Fibroblast of lung (primary cell): ENCODE measurements around the gene S100A1. TPM values are rescaled to one million over a fixed set of nuclear protein-coding genes. Genes with fewer than 3 reads are reported as not detected.

Experiments used
- DNase-seq, 2 donors: peaks; one replicate each; pipeline versions ENCODE4 v3.0.0 to v3.0.0-alpha.2; 2010; ENCODE audit warnings: low read depth in 2 of 2
- H2AFZ ChIP-seq: 2 replicates; pipeline ENCODE4 v1.5.1; 2012; ENCODE audit warnings: low read length, control low read depth, inconsistent platforms
- H3K27ac ChIP-seq: 2 replicates; pipeline ENCODE4 v1.5.1; 2011; ENCODE audit warnings: low read length, control low read depth; ENCODE audit not compliant: insufficient read depth
- H3K27me3 ChIP-seq: 2 replicates; pipeline ENCODE4 v1.5.1; 2011; ENCODE audit warnings: mild to moderate bottlenecking, low read length; ENCODE audit not compliant: control insufficient read depth, insufficient read depth
- H3K36me3 ChIP-seq: 2 replicates; pipeline ENCODE4 v1.5.1; 2011; ENCODE audit warnings: low read length; ENCODE audit not compliant: control insufficient read depth, insufficient read depth
- H3K4me1 ChIP-seq: 2 replicates; pipeline ENCODE4 v1.5.1; 2011; ENCODE audit warnings: low read length; ENCODE audit not compliant: control insufficient read depth, insufficient read depth; ENCODE audit errors: extremely low read depth
- H3K4me2 ChIP-seq: 2 replicates; pipeline ENCODE4 v1.5.1; 2011; ENCODE audit warnings: low read length, control low read depth; ENCODE audit not compliant: insufficient read depth; ENCODE audit errors: extremely low read depth
- H3K4me3 ChIP-seq, 4 experiments: fragments of 200-600 bp in 1 of 4; sonication (generic) in 1 of 4; replicated peaks in 1 of 4; 2 replicates each; pipeline ENCODE4 v1.5.1; 2011 to 2016; ENCODE audit warnings: low read length in 4 of 4, low read depth in 3 of 4, mild to moderate bottlenecking in 3 of 4, control low read depth in 2 of 4, inconsistent platforms in 1 of 4, mixed read lengths in 1 of 4; ENCODE audit not compliant: insufficient read depth in 1 of 4; ENCODE audit errors: control extremely low read depth in 1 of 4
- H3K79me2 ChIP-seq: 2 replicates; pipeline ENCODE4 v1.5.1; 2012; ENCODE audit warnings: mild to moderate bottlenecking, low read length, inconsistent platforms; ENCODE audit not compliant: control insufficient read depth, insufficient read depth
- H3K9ac ChIP-seq: 2 replicates; pipeline ENCODE4 v1.5.1; 2011; ENCODE audit warnings: mild to moderate bottlenecking, low read length, control low read depth; ENCODE audit not compliant: insufficient read depth
- H3K9me3 ChIP-seq: 2 replicates; pipeline ENCODE4 v1.5.1; 2012; ENCODE audit warnings: low read depth, low read length; ENCODE audit not compliant: control insufficient read depth, insufficient read depth
- H4K20me1 ChIP-seq: 2 replicates; pipeline ENCODE4 v1.5.1; 2011; ENCODE audit warnings: low read length; ENCODE audit not compliant: control insufficient read depth, insufficient read depth; ENCODE audit errors: extremely low read depth
- EZH2 ChIP-seq: IDR thresholded peaks from 2 replicates; pipeline ENCODE4 v1.5.1; 2012; ENCODE audit warnings: low read length, control low read depth, mild to moderate bottlenecking; ENCODE audit errors: missing control alignments
- polyA plus RNA-seq, 2 donors: library from polyadenylated mRNA; depleted of rRNA in 1 of 2; stranded (reverse) in 1 of 2; unstranded in 1 of 2; fragments of >200 nt; gene quantifications; 2 replicates each; pipeline ENCODE4 v1.2.1, GENCODE V29; 2011 to 2012; ENCODE audit warnings: missing spikeins in 1 of 2
- total RNA-seq: library from RNA; depleted of rRNA; stranded (reverse); fragments of >200 nt; gene quantifications from 2 replicates; pipeline ENCODE4 v1.2.1, GENCODE V29; 2014
- TF ChIP-seq, protein P1 (sequence below), 2 donors: IDR thresholded peaks in 1 of 2; conservative IDR thresholded peaks in 1 of 2; 1 replicate in 1 of 2; 2 replicates in 1 of 2; pipeline ENCODE4 v1.5.1; 2011 to 2012; ENCODE audit warnings: low read length in 2 of 2, control low read depth in 1 of 2, inconsistent platforms in 1 of 2, low read depth in 1 of 2, mild to moderate bottlenecking in 1 of 2

Gene S100A1
- total and polyA plus RNA-seq, 2 donors (not counting 1 experiment from before 2014, with no cell fraction given) = 0.17 to 9.7 TPM

GRCh38 chr1:153607381-153607780 is 20.9 kb upstream of the S100A1 start:
- Histone ChIP-seq H3K79me2 (peaks cover 51% of the 10 kb centered on the region), H3K4me3 (no peak overlapping the region), H3K4me1 (peaks cover 18% of the 10 kb centered on the region), H3K4me2 (no peak overlapping the region), H3K9ac (no peak overlapping the region), H3K9me3 (no peaks in the 10 kb centered on the region), H3K36me3 (peaks cover 15% of the 10 kb centered on the region), H3K27ac (peak overlapping the region; percentile 94), H2AFZ (no peak overlapping the region), H4K20me1 (no peaks in the 10 kb centered on the region), H3K27me3 (no peaks in the 10 kb centered on the region)
- DNase-seq = no peak
- no peak for TF ChIP-seq EZH2
- TF ChIP-seq, protein P1, sequence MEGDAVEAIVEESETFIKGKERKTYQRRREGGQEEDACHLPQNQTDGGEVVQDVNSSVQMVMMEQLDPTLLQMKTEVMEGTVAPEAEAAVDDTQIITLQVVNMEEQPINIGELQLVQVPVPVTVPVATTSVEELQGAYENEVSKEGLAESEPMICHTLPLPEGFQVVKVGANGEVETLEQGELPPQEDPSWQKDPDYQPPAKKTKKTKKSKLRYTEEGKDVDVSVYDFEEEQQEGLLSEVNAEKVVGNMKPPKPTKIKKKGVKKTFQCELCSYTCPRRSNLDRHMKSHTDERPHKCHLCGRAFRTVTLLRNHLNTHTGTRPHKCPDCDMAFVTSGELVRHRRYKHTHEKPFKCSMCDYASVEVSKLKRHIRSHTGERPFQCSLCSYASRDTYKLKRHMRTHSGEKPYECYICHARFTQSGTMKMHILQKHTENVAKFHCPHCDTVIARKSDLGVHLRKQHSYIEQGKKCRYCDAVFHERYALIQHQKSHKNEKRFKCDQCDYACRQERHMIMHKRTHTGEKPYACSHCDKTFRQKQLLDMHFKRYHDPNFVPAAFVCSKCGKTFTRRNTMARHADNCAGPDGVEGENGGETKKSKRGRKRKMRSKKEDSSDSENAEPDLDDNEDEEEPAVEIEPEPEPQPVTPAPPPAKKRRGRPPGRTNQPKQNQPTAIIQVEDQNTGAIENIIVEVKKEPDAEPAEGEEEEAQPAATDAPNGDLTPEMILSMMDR (conservative IDR thresholded peaks at IDR 0.05 in 1 of 2, IDR thresholded peaks at IDR 0.05 in 1 of 2; ENCODE audit: low read depth in 1 of 2, low read length in 2 of 2) = no peak

DNA sequence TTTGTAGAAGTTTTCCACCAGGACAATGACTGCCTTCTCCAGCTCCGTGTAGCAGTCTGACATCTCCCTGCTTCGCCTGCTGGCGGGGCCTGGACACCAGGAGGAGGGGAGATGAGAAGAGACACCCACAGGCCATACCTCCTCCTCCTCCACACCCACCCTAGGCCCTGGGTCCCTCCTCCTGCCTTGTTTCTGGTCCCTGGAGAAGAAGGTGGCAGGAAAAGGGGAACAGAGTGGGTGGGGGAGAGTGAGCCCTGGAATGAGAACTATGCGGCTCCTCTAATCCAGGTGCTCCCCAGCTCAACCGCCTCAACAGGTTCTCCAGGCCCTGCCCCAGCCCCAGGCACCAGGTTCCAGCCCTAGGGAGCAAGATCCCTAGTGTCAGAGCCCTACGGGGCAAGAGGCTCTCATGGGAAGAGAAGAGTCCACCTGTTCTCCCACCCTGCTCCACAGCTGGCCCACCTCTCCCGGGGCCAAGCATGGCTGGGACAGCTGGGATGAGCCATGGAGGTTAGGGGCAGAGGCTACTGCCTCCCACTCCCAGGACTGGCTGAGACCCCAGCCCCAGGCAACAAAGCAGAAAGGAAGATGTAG is 20.0 kb upstream of the S100A1 start:
- H3K36me3 ChIP-seq = peaks cover 15% of the 10 kb centered on the region
- DNase-seq = no peak
- H4K20me1 ChIP-seq = no peaks in the 10 kb centered on the region
- H3K4me2 ChIP-seq = peak overlapping the region; percentile 96
- peaks cover 58% of the 10 kb centered on the region for H3K79me2 ChIP-seq
- TF ChIP-seq, protein P1 (conservative IDR thresholded peaks at IDR 0.05 in 1 of 2, IDR thresholded peaks at IDR 0.05 in 1 of 2; ENCODE audit: low read depth in 1 of 2, low read length in 2 of 2) = no peak
- TF ChIP-seq EZH2 = no peak
- H3K4me1 ChIP-seq = peaks cover 18% of the 10 kb centered on the region
- peak overlapping the region; percentile 42 to 92 (median 54) for H3K4me3 ChIP-seq
- H3K27ac ChIP-seq = peak overlapping the region; percentile 94
- H3K9ac ChIP-seq = peak overlapping the region; percentile 55
- no peaks in the 10 kb centered on the region for H3K27me3 ChIP-seq
- H3K9me3 ChIP-seq = no peaks in the 10 kb centered on the region
- no peak overlapping the region for H2AFZ ChIP-seq

GRCh38 chr1:153608742-153609584 is 19.3 kb upstream of the S100A1 start:
- Histone ChIP-seq H4K20me1 (no peaks in the 10 kb centered on the region), H2AFZ (no peak overlapping the region), H3K4me2 (peak overlapping the region; percentile 96), H3K36me3 (peaks cover 15% of the 10 kb centered on the region), H3K4me1 (peaks cover 20% of the 10 kb centered on the region), H3K4me3 (peak overlapping the region; percentile 42 to 92 (median 54)), H3K27ac (peak overlapping the region; percentile 94), H3K79me2 (peaks cover 61% of the 10 kb centered on the region), H3K9me3 (no peaks in the 10 kb centered on the region), H3K27me3 (no peaks in the 10 kb centered on the region), H3K9ac (peak overlapping the region; percentile 55)
- TF ChIP-seq, protein P1 (conservative IDR thresholded peaks at IDR 0.05 in 1 of 2, IDR thresholded peaks at IDR 0.05 in 1 of 2; ENCODE audit: low read depth in 1 of 2, low read length in 2 of 2) = no peak
- TF ChIP-seq EZH2 = no peak
- DNase-seq = peak; percentile 88 to 95
